ENCODE results near the gene A3GALT2. TPM values are rescaled to one million over a fixed set of nuclear protein-coding genes. Genes with fewer than 3 reads are reported as not detected.

A3GALT2 gene
- total RNA-seq, 1 donor from 2014 or later: not detected

- peaks cover 49% of the 10 kb centered on the region for H3K79me2 ChIP-seq (ENCODE audit: low read depth)
- H4K20me1 ChIP-seq (ENCODE audit: low read depth): peaks cover 79% of the 10 kb centered on the region
- no peak overlapping the region for H2AFZ ChIP-seq (replicated peaks)
- no peak overlapping the region for H3K9ac ChIP-seq
- H3F3A ChIP-seq (ENCODE audit: low read depth): no peaks in the 10 kb centered on the region
- no peaks in the 10 kb centered on the region for H3K36me3 ChIP-seq
- no peak overlapping the region for H3K27ac ChIP-seq
- TF ChIP-seq EZH2 (IDR thresholded peaks at IDR 0.05) (no peak), EZH2phosphoT487 (IDR thresholded peaks at IDR 0.05) (no peak)
- TF ChIP-seq, protein P1, sequence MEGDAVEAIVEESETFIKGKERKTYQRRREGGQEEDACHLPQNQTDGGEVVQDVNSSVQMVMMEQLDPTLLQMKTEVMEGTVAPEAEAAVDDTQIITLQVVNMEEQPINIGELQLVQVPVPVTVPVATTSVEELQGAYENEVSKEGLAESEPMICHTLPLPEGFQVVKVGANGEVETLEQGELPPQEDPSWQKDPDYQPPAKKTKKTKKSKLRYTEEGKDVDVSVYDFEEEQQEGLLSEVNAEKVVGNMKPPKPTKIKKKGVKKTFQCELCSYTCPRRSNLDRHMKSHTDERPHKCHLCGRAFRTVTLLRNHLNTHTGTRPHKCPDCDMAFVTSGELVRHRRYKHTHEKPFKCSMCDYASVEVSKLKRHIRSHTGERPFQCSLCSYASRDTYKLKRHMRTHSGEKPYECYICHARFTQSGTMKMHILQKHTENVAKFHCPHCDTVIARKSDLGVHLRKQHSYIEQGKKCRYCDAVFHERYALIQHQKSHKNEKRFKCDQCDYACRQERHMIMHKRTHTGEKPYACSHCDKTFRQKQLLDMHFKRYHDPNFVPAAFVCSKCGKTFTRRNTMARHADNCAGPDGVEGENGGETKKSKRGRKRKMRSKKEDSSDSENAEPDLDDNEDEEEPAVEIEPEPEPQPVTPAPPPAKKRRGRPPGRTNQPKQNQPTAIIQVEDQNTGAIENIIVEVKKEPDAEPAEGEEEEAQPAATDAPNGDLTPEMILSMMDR (IDR thresholded peaks at IDR 0.05): no peak
- H3K4me3 ChIP-seq: no peak overlapping the region
- H3K9me3 ChIP-seq (ENCODE audit: low read depth): no peaks in the 10 kb centered on the region
- H3K4me1 Mint-ChIP-seq: peaks cover 31% of the 10 kb centered on the region
- H3K4me3 Mint-ChIP-seq: no peak overlapping the region
- no peak for DNase-seq (ENCODE audit: low spot score)
- peak overlapping the region; percentile 13 for H3K27ac Mint-ChIP-seq
- no peaks in the 10 kb centered on the region for H3K4me1 ChIP-seq
- peaks cover 18% of the 10 kb centered on the region for H3K36me3 Mint-ChIP-seq
- H3K27me3 Mint-ChIP-seq (ENCODE audit: insufficient read depth, low read depth): peaks cover 4% of the 10 kb centered on the region
- H3K9me3 Mint-ChIP-seq: no peaks in the 10 kb centered on the region
- H3K4me2 ChIP-seq: no peak overlapping the region
- no peaks in the 10 kb centered on the region for H3K27me3 ChIP-seq
Observed at GRCh38 chr1:33272930-33273329, 48.0 kb downstream of the A3GALT2 start.

- H3K4me2 ChIP-seq: no peak overlapping the region
- DNase-seq (ENCODE audit: low spot score): no peak
- H3K9me3 ChIP-seq (ENCODE audit: low read depth): no peaks in the 10 kb centered on the region
- no peaks in the 10 kb centered on the region for H3F3A ChIP-seq (ENCODE audit: low read depth)
- no peak for TF ChIP-seq EZH2phosphoT487 (IDR thresholded peaks at IDR 0.05)
- TF ChIP-seq, protein P1 (IDR thresholded peaks at IDR 0.05): no peak
- TF ChIP-seq EZH2 (IDR thresholded peaks at IDR 0.05): no peak
- peaks cover 83% of the 10 kb centered on the region for H4K20me1 ChIP-seq (ENCODE audit: low read depth)
- H3K4me3 Mint-ChIP-seq: no peak overlapping the region
- peaks cover 17% of the 10 kb centered on the region for H3K36me3 Mint-ChIP-seq
- no peak overlapping the region for H3K27ac ChIP-seq
- H3K36me3 ChIP-seq: no peaks in the 10 kb centered on the region
- no peak overlapping the region for H3K9ac ChIP-seq
- peaks cover 3% of the 10 kb centered on the region for H3K27me3 Mint-ChIP-seq (ENCODE audit: insufficient read depth, low read depth)
- H3K9me3 Mint-ChIP-seq: no peaks in the 10 kb centered on the region
- no peaks in the 10 kb centered on the region for H3K27me3 ChIP-seq
- H3K27ac Mint-ChIP-seq: peak overlapping the region; percentile 13
- H3K4me3 ChIP-seq: no peak overlapping the region
- H3K79me2 ChIP-seq (ENCODE audit: low read depth): peaks cover 49% of the 10 kb centered on the region
- no peaks in the 10 kb centered on the region for H3K4me1 ChIP-seq
- no peak overlapping the region for H2AFZ ChIP-seq (replicated peaks)
- H3K4me1 Mint-ChIP-seq: peaks cover 35% of the 10 kb centered on the region
Observed at GRCh38 chr1:33272509-33272908, 48.4 kb downstream of the A3GALT2 start.

DNA sequence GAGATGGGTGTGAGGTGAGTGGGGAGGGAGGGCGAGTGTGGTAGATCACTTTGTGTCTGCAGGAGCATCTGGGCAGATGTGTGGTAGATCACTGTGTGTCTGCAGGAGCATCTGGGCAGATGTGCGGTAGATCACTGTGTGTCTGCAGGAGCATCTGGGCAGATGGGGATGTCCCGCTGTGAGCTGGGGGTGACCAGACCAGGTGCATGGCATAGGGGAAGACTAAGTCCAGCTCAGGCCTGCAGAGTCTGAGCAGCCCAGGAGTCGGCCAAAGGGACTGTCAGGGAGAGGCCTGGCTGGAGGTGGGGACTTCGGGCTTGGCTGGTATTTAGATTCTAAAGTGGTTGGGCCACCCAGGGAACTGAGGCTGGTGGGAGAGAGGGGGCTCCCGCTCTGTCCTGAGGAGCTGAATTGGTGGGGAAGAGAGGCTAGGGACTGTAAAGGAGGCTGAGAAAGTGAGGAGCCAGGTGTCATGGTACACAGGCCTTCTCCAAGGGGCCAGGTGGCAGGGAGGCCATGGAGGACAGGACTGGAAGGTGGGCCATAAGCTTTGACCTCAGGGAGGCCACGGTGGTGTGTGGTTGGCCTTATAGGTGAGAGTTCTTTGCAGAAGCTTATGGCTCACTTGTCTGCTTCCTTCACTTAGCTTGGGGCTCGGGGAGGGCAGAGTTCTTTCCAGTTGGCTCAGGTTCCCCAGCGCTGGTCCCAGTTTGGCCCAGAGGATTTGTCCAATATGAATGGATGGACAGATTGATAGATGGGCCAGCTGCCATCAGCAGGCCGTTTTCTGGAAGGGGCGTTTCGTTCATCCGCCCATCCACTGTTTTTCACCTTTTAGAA is 49.0 kb downstream of the A3GALT2 start:
- no peak overlapping the region for H3K4me2 ChIP-seq
- Mint-ChIP-seq H3K4me1 (peaks cover 35% of the 10 kb centered on the region), H3K27me3 (ENCODE audit: insufficient read depth, low read depth) (no peaks in the 10 kb centered on the region), H3K9me3 (no peaks in the 10 kb centered on the region), H3K36me3 (peaks cover 12% of the 10 kb centered on the region), H3K27ac (peak overlapping the region; percentile 81), H3K4me3 (no peak overlapping the region)
- H3K27me3 ChIP-seq: no peaks in the 10 kb centered on the region
- no peak overlapping the region for H3K4me3 ChIP-seq
- H3K27ac ChIP-seq: no peak overlapping the region
- no peaks in the 10 kb centered on the region for H3K9me3 ChIP-seq (ENCODE audit: low read depth)
- no peaks in the 10 kb centered on the region for H3K36me3 ChIP-seq
- no peak for DNase-seq (ENCODE audit: low spot score)
- peaks cover 89% of the 10 kb centered on the region for H4K20me1 ChIP-seq (ENCODE audit: low read depth)
- peaks cover 51% of the 10 kb centered on the region for H3K79me2 ChIP-seq (ENCODE audit: low read depth)
- no peaks in the 10 kb centered on the region for H3F3A ChIP-seq (ENCODE audit: low read depth)
- H3K4me1 ChIP-seq: no peaks in the 10 kb centered on the region
- no peak overlapping the region for H2AFZ ChIP-seq (replicated peaks)
- no peak overlapping the region for H3K9ac ChIP-seq
- no peak for TF ChIP-seq EZH2phosphoT487 (IDR thresholded peaks at IDR 0.05)
- TF ChIP-seq, protein P1 (IDR thresholded peaks at IDR 0.05): no peak
- TF ChIP-seq EZH2 (IDR thresholded peaks at IDR 0.05): no peak
